Psoas muscle (tissue), 8 donors: ENCODE results near the gene DSN1. TPM values are rescaled to one million over a fixed set of nuclear protein-coding genes. Genes with fewer than 3 reads are reported as not detected.

ENCODE experiments used
- ATAC-seq, 4 donors: fragments of 200-7000 bp; cut with Tn5 transposase; one replicate each; pipeline ENCODE4 v1.9.1; 2020; ENCODE audit warnings: moderate library complexity in 3 of 4, mild to moderate bottlenecking in 2 of 4
- DNase-seq, 2 donors: peaks; one replicate each; pipeline ENCODE4 v3.0.0-alpha.2; 2020
- H3K27ac ChIP-seq: fragments of 200-600 bp; one replicate; pipeline ENCODE4 v1.8.0; 2022
- H3K27me3 ChIP-seq, 3 donors: fragments of 200-600 bp in 1 of 3; one replicate each; pipeline versions ENCODE4 v1.6.1 to v1.8.0; 2013 to 2022; ENCODE audit warnings: low read length in 2 of 3, mild to moderate bottlenecking in 2 of 3, moderate library complexity in 1 of 3; ENCODE audit not compliant: insufficient read depth in 3 of 3
- H3K36me3 ChIP-seq, 2 donors: fragments of 200-600 bp in 1 of 2; one replicate each; pipeline versions ENCODE4 v1.6.1 to v1.8.0; 2013 to 2022; ENCODE audit warnings: low read depth in 1 of 2, mild to moderate bottlenecking in 1 of 2, moderate library complexity in 1 of 2; ENCODE audit not compliant: insufficient read depth in 1 of 2
- H3K4me1 ChIP-seq: fragments of 200-600 bp; one replicate; pipeline ENCODE4 v1.8.0; 2022
- H3K4me3 ChIP-seq: fragments of 200-600 bp; one replicate; pipeline ENCODE4 v1.8.0; 2022; ENCODE audit warnings: mild to moderate bottlenecking
- H3K9me3 ChIP-seq: fragments of 200-600 bp; one replicate; pipeline ENCODE4 v1.8.0; 2022
- WGBS, 3 donors: extraction: QIAGEN DNeasy Blood & Tissue Kit; methylation state at CpG; one replicate each; pipeline versions ENCODE4 v1.1.6 to v1.1.7; 2013; 5-methylcytosine and 5-hydroxymethylcytosine counted together
- intact Hi-C, 2 donors: fragments of 100-400 bp; cut with DNase I; formaldehyde crosslinking; loops; one replicate each; pipeline versions ENCODE4 v1.11.0 to v1.14.2; 2022
- polyA plus RNA-seq, 3 donors: library from polyadenylated mRNA; stranded (reverse); fragments of 200-250 nt; gene quantifications; one replicate each; pipeline ENCODE4 v1.2.3, GENCODE V29; 2013
- total RNA-seq, 4 donors: library from RNA; stranded (reverse); fragmentation: NEBNext Ultra II Directional in 2 of 4; extraction: Animal tissue kit (Norgen Biotek cat#: 25700) in 2 of 4; gene quantifications; one replicate each; pipeline versions ENCODE4 v1.2.1 to v1.2.4, GENCODE V29; 2021 to 2023
- TF ChIP-seq, protein P1 (sequence below): fragments of 200-600 bp; IDR thresholded peaks from one replicate; pipeline ENCODE4 v1.8.0; 2022; ENCODE audit warnings: antibody characterized with exemption
- donor health status: healthy with polysubstance abuse.
- donor health status: DM: no; HTN: no; CAD: no; lungs with moderate emphysema.
- donor health status: Bipolar disorder and iron deficiency.
- donor health status: healthy.
- donor health status: DM: yes; HTN: yes; CAD: no.
- donor health status: DM: no; HTN: no; CAD: no.
- donor health status: DM: no; HTN: no; CAD: no.
- donor health status: DM: yes; HTN: yes; CAD: no.

Gene DSN1
- total and polyA plus RNA-seq, 7 donors: 1.7 to 8.3 (median 3.0) TPM

DNA sequence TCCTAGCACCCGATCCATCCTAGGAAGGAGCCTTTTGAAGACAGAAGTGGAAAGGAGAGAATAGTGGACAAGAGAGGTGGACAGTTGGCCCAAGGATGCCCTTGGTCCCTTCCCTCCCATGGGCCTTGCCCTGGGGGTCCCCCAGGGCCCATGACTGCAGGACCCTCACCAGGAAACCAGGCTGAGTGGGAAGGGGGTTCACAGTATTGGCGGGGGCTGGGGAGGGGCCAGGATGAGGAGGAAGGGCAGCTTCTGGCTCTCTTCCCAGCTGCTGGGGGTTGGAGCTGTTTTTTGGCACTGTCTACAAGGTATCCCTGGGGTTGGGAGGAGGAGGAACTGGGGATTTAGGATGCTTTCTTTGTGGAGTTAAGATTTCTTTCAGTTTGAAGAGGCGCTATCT lies 4.0 kb upstream of the DSN1 start:
- no peak for DNase-seq
- H3K27me3 ChIP-seq: no peaks in the 10 kb centered on the region
- TF ChIP-seq, protein P1, sequence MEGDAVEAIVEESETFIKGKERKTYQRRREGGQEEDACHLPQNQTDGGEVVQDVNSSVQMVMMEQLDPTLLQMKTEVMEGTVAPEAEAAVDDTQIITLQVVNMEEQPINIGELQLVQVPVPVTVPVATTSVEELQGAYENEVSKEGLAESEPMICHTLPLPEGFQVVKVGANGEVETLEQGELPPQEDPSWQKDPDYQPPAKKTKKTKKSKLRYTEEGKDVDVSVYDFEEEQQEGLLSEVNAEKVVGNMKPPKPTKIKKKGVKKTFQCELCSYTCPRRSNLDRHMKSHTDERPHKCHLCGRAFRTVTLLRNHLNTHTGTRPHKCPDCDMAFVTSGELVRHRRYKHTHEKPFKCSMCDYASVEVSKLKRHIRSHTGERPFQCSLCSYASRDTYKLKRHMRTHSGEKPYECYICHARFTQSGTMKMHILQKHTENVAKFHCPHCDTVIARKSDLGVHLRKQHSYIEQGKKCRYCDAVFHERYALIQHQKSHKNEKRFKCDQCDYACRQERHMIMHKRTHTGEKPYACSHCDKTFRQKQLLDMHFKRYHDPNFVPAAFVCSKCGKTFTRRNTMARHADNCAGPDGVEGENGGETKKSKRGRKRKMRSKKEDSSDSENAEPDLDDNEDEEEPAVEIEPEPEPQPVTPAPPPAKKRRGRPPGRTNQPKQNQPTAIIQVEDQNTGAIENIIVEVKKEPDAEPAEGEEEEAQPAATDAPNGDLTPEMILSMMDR: no peak
- intact Hi-C loops: no loop called here
- no peaks in the 10 kb centered on the region for H3K9me3 ChIP-seq
- no peak overlapping the region for H3K4me3 ChIP-seq
- peaks cover 5% of the 10 kb centered on the region for H3K4me1 ChIP-seq
- no peak overlapping the region for H3K27ac ChIP-seq
- WGBS, 3 donors: 44 to 48% (median 47%) methylated on average over 3 of the region's 3 CpGs
- no peaks in the 10 kb centered on the region for H3K36me3 ChIP-seq
- no peak for ATAC-seq

DNA sequence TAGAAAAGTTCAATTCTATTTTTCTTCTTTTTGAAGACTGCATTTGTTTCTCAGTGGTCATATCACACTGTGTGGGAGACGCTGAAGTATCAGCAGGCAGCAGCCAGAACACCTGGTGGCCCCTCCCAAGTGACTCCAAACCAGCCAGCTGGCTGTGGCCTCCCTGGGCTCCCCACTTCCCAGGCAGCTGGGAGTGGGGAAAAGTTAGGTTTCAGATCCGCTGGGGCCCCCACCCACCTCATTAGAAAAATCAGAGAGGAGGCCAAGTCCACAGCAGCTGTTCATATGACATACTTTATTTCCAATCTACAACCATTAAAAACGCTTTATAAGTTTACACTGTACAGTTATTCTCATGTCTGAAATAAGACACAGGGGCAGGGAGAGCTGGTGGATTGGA lies 3.6 kb upstream of the DSN1 start:
- Histone ChIP-seq H3K4me1 (peaks cover 5% of the 10 kb centered on the region), H3K27me3 (no peaks in the 10 kb centered on the region), H3K27ac (no peak overlapping the region), H3K4me3 (no peak overlapping the region), H3K36me3 (no peaks in the 10 kb centered on the region), H3K9me3 (no peaks in the 10 kb centered on the region)
- intact Hi-C loops: no loop called here
- no peak for DNase-seq
- WGBS, 3 donors: 19 to 32% (median 27%) methylated on average over 3 of the region's 3 CpGs
- TF ChIP-seq, protein P1: no peak
- no peak for ATAC-seq

DNA sequence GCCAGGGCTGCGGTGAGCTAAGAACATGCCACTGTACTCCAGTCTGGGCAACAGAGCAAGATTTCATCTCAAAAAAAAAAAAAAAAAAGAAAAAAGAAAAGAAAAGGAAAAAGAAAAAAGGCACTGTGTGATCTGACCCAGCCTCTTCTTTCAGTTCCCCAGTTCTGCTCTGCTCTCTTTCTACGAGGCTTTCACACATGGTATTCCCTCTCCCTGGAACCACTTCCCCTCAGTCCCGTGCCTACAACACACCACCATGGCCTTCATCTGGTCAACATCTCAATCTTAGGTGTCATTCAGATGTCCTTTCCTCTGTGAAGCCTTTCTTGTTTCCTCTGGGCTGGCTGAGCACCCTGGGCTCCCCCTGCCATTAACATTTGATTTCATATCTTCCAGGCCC lies 2.3 kb upstream of the DSN1 start:
- H3K9me3 ChIP-seq: no peaks in the 10 kb centered on the region
- no peak overlapping the region for H3K27ac ChIP-seq
- H3K36me3 ChIP-seq: peaks cover 0 to 6% of the 10 kb centered on the region in 2 donors
- H3K4me3 ChIP-seq: no peak overlapping the region
- WGBS, 3 donors: 85 to 92% (median 85%) methylated on average over 3 of the region's 3 CpGs
- intact Hi-C loops: no loop called here
- DNase-seq (no peak), ATAC-seq (no peak)
- TF ChIP-seq, protein P1: no peak
- H3K27me3 ChIP-seq: no peaks in the 10 kb centered on the region
- H3K4me1 ChIP-seq: peaks cover 5% of the 10 kb centered on the region

DNA sequence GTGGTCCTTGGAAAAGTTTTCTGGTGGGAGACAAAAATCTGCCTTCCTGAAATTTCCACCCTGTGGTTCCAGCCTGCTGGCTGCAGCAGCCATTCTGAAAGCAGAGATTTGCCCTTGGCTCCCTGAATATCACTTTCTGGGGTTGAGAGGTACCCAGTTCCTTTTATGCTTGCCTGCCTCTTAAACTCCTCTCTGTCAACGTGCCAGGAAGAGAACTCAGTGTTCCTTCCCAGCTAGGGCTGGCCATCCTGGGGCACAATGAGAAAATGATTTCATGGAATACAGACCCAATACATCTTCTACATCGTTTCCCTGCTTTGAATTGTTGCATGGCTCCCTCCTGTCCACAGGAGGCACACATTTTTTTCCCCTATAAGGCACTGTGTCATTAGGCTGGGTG lies 1.6 kb upstream of the DSN1 start:
- WGBS, 3 donors: 27 to 56% (median 44%) methylated on average over 2 of the region's 2 CpGs
- peaks cover 5% of the 10 kb centered on the region for H3K4me1 ChIP-seq
- intact Hi-C loops: no loop called here

More for the DNA sequence above, 1.6 kb upstream of the DSN1 start:
- Histone ChIP-seq H3K4me3 (no peak overlapping the region), H3K36me3 (peaks cover 0 to 13% of the 10 kb centered on the region in 2 donors), H3K9me3 (no peaks in the 10 kb centered on the region), H3K27me3 (no peaks in the 10 kb centered on the region), H3K27ac (peak overlapping the region; percentile 90)
- TF ChIP-seq, protein P1: no peak
- DNase-seq (no peak), ATAC-seq (no peak)
